Hepatocyte (in vitro differentiated cells): ENCODE measurements around the gene DNAH6. TPM values are rescaled to one million over a fixed set of nuclear protein-coding genes. Genes with fewer than 3 reads are reported as not detected.
A peak's percentile ranks its signal among the peaks of the same experiment; 100 is the strongest.
"Not testable (repeated sequence)": the region's sequence is repeated elsewhere in the genome, so short reads cannot be mapped to it uniquely, and the experiment has no call there.

ENCODE experiments used
- DNase-seq: peaks from one replicate; pipeline ENCODE4 v3.0.0-alpha.2; 2016; ENCODE audit warnings: low spot score
- H2AFZ ChIP-seq: fragments of 200-600 bp; sonication (generic); 2 replicates; pipeline ENCODE4 v1.6.0; 2016; ENCODE audit warnings: antibody characterized with exemption, mild to moderate bottlenecking
- H3K27ac ChIP-seq: fragments of 200-600 bp; sonication (generic); 2 replicates; pipeline ENCODE4 v1.5.1; 2016; ENCODE audit warnings: mild to moderate bottlenecking
- H3K27me3 ChIP-seq: fragments of 200-600 bp; sonication (generic); 2 replicates; pipeline ENCODE4 v1.6.1; 2016
- H3K36me3 ChIP-seq: fragments of 200-600 bp; sonication (generic); replicated peaks from 2 replicates; pipeline ENCODE4 v1.5.1; 2016; ENCODE audit warnings: low read depth; ENCODE audit not compliant: insufficient read depth
- H3K4me1 ChIP-seq: fragments of 200-600 bp; sonication (generic); 2 replicates; pipeline ENCODE4 v1.5.1; 2016; ENCODE audit warnings: mild to moderate bottlenecking, moderate library complexity; ENCODE audit not compliant: insufficient read depth
- H3K4me2 ChIP-seq: fragments of 200-600 bp; sonication (generic); 2 replicates; pipeline ENCODE4 v1.6.0; 2016
- H3K4me3 ChIP-seq: fragments of 200-600 bp; sonication (generic); 2 replicates; pipeline ENCODE4 v1.5.1; 2016; ENCODE audit warnings: mild to moderate bottlenecking
- H3K79me2 ChIP-seq: fragments of 200-600 bp; sonication (generic); 2 replicates; pipeline ENCODE4 v1.6.0; 2017; ENCODE audit warnings: mild to moderate bottlenecking
- H3K9me2 ChIP-seq: fragments of 200-600 bp; sonication (generic); replicated peaks from 2 replicates; pipeline ENCODE4 v1.6.0; 2017; ENCODE audit warnings: mild to moderate bottlenecking; ENCODE audit not compliant: insufficient read depth
- H3K9me3 ChIP-seq: fragments of 200-600 bp; sonication (generic); 2 replicates; pipeline ENCODE4 v1.5.1; 2016; ENCODE audit warnings: low read depth, mild to moderate bottlenecking
- H4K20me1 ChIP-seq: fragments of 200-600 bp; sonication (generic); 2 replicates; pipeline ENCODE4 v1.6.0; 2016; ENCODE audit warnings: mild to moderate bottlenecking; ENCODE audit not compliant: insufficient read depth, poor library complexity, severe bottlenecking
- CTCF ChIP-seq: fragments of 200-600 bp; sonication (generic); IDR thresholded peaks from 2 replicates; pipeline ENCODE4 v1.5.1; 2016; ENCODE audit warnings: antibody characterized with exemption, mild to moderate bottlenecking; ENCODE audit not compliant: poor library complexity
- EZH2 ChIP-seq: fragments of 200-600 bp; sonication (generic); IDR thresholded peaks from 2 replicates; pipeline ENCODE4 v1.6.1; 2016; ENCODE audit warnings: antibody characterized with exemption, mild to moderate bottlenecking, borderline replicate concordance
- EZH2phosphoT487 ChIP-seq: fragments of 200-600 bp; sonication (generic); IDR thresholded peaks from one replicate; pipeline ENCODE4 v1.6.1; 2018; ENCODE audit warnings: antibody characterized with exemption, mild to moderate bottlenecking, low read depth, moderate library complexity; ENCODE audit not compliant: unreplicated experiment, severe bottlenecking
- WGBS: methylation state at CpG from one replicate; pipeline ENCODE4 v1.1.6; 2016; ENCODE audit warnings: low lambda C conversion rate; ENCODE audit errors: missing lambda C conversion rate; 5-methylcytosine and 5-hydroxymethylcytosine counted together
- polyA plus RNA-seq: library from polyadenylated mRNA; unstranded; fragments of >200 nt; fragmentation: Nextera tagmentation; extraction: Ambion mirVana; gene quantifications from 2 replicates; pipeline ENCODE4 v1.2.1, GENCODE V29; 2016
- total RNA-seq: library from RNA; depleted of rRNA; stranded (reverse); fragments of >200 nt; gene quantifications from 2 replicates; pipeline ENCODE4 v1.2.3, GENCODE V29; 2014

DNAH6 gene
- total and polyA plus RNA-seq, 2 experiments from 2014 or later = 1.0 to 1.2 TPM

GRCh38 chr2:84861539-84861938 lies 345.2 kb downstream of the DNAH6 start:
- H3K4me1 ChIP-seq = no peaks in the 10 kb centered on the region
- no peak for DNase-seq
- no peaks in the 10 kb centered on the region for H3K36me3 ChIP-seq
- no peak overlapping the region for H3K4me3 ChIP-seq
- H3K79me2 ChIP-seq = no peaks in the 10 kb centered on the region
- H2AFZ ChIP-seq = no peak overlapping the region
- WGBS = 71% methylated on average over 6 of the region's 6 CpGs
- no peak overlapping the region for H3K4me2 ChIP-seq
- no peaks in the 10 kb centered on the region for H3K27me3 ChIP-seq
- TF ChIP-seq CTCF = no peak
- no peaks in the 10 kb centered on the region for H3K9me3 ChIP-seq
- no peak overlapping the region for H3K27ac ChIP-seq
- H4K20me1 ChIP-seq = no peaks in the 10 kb centered on the region
- H3K9me2 ChIP-seq = no peaks in the 10 kb centered on the region

- Histone ChIP-seq H4K20me1 (no peaks in the 10 kb centered on the region), H3K4me1 (no peaks in the 10 kb centered on the region), H3K27ac (no peak overlapping the region), H3K27me3 (no peaks in the 10 kb centered on the region), H3K4me2 (no peak overlapping the region), H3K9me2 (no peaks in the 10 kb centered on the region), H3K36me3 (no peaks in the 10 kb centered on the region), H3K4me3 (no peak overlapping the region), H3K9me3 (no peaks in the 10 kb centered on the region), H2AFZ (no peak overlapping the region), H3K79me2 (no peaks in the 10 kb centered on the region)
- WGBS = 88% methylated on average over 6 of the region's 6 CpGs
- no peak for DNase-seq
- TF ChIP-seq EZH2phosphoT487 (no peak), CTCF (no peak), EZH2 (no peak)
These were observed 345.7 kb downstream of the DNAH6 start for GRCh38 chr2:84862006-84862405.

- Histone ChIP-seq H3K27ac (no peak overlapping the region), H3K27me3 (no peaks in the 10 kb centered on the region), H3K4me1 (no peaks in the 10 kb centered on the region), H3K4me2 (no peak overlapping the region), H4K20me1 (no peaks in the 10 kb centered on the region), H3K9me2 (no peaks in the 10 kb centered on the region), H3K36me3 (no peaks in the 10 kb centered on the region), H2AFZ (no peak overlapping the region), H3K4me3 (no peak overlapping the region), H3K79me2 (no peaks in the 10 kb centered on the region), H3K9me3 (no peaks in the 10 kb centered on the region)
- no peak for DNase-seq
- 85% methylated on average over 6 of the region's 6 CpGs for WGBS
- peak; percentile 27 for TF ChIP-seq CTCF
- no peak for TF ChIP-seq EZH2
These were observed 349.0 kb downstream of the DNAH6 start for GRCh38 chr2:84865181-84865783.

- no peak overlapping the region for H3K4me2 ChIP-seq
- 86% methylated on average over 3 of the region's 3 CpGs for WGBS
- no peak overlapping the region for H3K27ac ChIP-seq
- H2AFZ ChIP-seq = no peak overlapping the region
- no peaks in the 10 kb centered on the region for H3K9me2 ChIP-seq
- TF ChIP-seq EZH2phosphoT487 (no peak), EZH2 (no peak), CTCF (no peak)
- no peak for DNase-seq
- no peak overlapping the region for H3K4me3 ChIP-seq
- no peaks in the 10 kb centered on the region for H3K27me3 ChIP-seq
- no peaks in the 10 kb centered on the region for H3K79me2 ChIP-seq
- no peaks in the 10 kb centered on the region for H4K20me1 ChIP-seq
- no peaks in the 10 kb centered on the region for H3K36me3 ChIP-seq
- no peaks in the 10 kb centered on the region for H3K4me1 ChIP-seq
- H3K9me3 ChIP-seq = no peaks in the 10 kb centered on the region
These were observed 349.8 kb downstream of the DNAH6 start for GRCh38 chr2:84866122-84866521.

GRCh38 chr2:84868327-84868726 lies 352.0 kb downstream of the DNAH6 start:
- H3K4me1 ChIP-seq, H3K27ac ChIP-seq, H3K9me2 ChIP-seq, H3K27me3 ChIP-seq, H3K9me3 ChIP-seq, H2AFZ ChIP-seq, H3K4me3 ChIP-seq, H4K20me1 ChIP-seq, H3K36me3 ChIP-seq, H3K4me2 ChIP-seq, H3K79me2 ChIP-seq, DNase-seq: not testable (repeated sequence)
- 95% methylated on average over 4 of the region's 4 CpGs for WGBS
